Pons (tissue), 1 donor: ENCODE data around the gene SBNO2.
A peak's percentile ranks its signal among the peaks of the same experiment; 100 is the strongest.

Source experiments
- DNase-seq: peaks from one replicate; pipeline ENCODE4 v3.0.0-alpha.2; 2016; ENCODE audit warnings: low spot score

Gene SBNO2

DNA sequence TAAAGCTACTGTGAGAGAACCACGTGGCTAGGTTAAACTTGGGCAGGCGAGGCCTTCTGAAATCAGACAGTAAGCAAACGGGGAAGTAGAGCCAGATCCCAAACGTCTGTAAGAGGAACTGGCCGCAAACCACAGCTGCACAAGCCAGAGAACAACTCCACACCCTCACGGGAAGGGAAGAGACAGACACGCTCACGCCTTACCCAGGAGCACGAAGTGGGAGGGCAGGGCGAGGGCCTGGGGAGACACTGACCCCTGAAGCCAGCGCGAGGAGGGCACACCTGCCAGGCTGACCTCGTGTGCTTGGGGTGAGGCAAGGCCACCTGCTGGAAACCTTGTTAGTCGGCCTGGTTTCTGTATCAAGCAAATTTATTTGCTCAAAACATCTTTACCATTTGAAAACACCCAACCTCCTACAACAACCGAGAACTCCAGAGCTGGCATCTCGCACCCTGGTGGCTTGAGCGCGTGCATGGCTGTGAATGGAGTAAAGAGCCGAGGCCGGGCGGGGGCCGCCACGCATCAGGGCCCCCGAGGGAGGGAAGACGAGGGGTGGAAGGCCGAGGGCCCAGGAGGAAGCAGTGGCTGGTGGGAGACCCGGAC is 86.2 kb downstream of the SBNO2 start:
- peak; percentile 81 for DNase-seq

DNA sequence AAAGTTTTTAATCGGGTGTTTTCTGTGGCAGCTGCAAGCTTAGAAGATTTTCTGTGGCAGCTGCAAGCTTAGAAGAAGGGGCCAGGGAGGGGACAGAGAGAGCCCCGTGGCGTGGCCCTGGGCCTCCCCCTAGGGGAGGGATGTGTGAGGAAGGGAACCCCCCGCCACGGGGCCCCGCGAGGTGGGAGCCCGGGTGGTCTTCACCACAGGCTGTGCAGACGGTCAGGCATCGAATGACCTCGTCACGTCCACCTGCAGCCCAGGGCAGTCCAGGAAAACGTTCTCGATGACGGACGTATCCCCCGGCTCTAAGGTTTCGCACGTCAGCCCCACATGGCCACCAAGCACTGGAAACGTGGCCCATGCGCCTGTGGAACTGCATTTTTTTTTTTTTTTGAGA is 87.5 kb downstream of the SBNO2 start:
- no peak for DNase-seq

DNA sequence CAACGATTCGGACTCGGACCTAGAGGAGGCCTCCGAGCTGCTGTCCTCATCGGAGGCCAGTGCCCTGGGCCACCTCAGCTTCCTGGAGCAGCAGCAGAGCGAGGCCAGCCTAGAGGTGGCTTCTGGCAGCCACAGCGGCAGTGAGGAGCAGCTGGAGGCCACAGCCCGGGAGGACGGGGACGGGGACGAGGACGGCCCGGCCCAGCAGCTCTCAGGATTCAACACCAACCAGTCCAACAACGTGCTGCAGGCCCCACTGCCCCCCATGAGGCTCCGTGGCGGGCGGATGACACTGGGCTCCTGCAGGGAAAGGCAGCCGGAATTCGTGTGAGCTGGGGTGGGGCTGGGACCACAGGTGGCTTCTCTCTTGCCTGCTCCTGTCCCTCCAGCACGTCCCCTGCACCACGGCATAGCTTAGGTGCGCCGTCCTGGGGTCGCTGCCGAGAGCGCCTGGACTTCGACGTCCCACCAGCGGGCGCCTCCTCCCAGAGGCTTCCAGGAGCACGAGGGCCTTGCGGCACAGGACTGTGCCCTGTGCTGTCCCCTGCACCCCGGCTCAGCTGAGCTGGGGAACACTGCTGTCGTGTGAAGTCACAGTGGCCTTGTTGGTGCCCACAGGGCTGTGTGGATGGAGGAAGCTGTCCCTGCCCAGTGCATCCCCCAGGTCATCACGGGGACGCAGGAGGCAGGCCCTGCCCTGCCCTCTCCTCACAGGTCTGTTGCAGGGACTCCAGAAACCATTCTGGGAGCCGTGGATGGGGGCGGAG is 88.2 kb downstream of the SBNO2 start:
- DNase-seq, result no peak

DNA sequence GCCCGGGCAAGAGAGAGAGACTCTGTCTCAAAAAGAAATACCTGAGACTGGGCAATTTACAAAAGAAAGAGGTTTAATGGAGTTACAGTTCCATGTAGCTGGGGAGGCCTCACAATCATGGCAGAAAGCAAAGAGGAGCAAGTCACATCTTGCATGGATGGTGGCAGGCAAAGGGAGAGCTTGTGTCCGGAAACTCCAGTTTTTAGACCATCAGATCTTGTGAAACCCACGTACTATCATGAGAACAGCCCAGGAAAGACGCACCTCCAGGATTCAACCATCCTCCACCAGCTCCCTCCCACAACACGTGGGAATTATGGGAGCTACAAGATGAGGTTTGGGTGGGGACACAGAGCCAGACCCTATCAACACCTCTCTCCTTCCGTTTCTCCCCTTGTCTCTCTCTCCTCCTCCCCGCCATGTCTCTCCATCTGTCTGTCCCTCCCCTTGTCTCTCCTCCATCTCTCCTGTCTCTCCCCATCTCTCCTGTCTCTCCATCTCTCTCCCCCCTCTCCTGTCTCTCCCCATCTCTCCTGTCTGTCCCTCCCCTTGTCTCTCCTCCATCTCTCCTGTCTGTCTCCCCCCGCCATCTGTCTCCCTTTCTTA is 88.9 kb downstream of the SBNO2 start:
- DNase-seq, result no peak

DNA sequence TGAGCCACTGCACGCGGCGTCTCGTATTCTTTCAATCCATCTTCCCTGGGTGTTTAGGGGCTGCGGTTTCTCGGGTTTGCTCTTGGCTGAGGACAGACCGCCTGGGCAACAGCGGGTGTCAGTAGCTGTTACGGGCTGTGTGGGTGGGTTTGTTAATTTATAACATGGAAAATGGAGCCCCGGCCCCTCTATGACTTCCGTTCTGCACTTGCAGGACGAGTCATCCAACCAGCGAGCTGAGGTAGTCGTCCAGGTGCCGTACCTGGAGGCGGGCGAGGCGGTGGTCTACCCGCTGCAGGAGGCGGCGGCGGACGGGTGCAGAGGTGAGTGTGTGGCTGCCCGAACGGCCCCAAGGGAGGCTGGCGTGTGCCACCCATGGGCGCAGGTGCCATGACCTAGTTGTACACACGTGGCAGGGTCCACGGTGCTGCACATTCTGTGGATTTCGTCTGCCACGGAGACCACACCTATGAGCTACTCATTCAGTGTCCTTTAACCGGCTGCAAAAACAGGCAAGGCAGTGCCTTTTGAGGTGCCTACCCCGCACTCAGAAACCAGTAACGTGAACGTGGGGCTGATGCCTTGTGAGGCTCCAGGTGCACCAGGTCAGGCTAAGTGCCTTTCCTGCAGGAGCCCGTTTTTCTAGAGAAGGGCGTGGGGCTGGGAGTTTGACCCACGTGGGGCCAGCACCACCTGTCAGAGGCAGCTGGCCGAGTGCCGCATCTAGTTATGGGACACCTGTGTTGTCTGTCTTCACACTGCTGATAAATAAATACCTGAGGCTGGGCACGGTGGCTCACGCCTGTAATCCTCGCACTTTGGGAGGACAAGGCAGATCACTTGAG is 89.8 kb downstream of the SBNO2 start:
- DNase-seq, result no peak

DNA sequence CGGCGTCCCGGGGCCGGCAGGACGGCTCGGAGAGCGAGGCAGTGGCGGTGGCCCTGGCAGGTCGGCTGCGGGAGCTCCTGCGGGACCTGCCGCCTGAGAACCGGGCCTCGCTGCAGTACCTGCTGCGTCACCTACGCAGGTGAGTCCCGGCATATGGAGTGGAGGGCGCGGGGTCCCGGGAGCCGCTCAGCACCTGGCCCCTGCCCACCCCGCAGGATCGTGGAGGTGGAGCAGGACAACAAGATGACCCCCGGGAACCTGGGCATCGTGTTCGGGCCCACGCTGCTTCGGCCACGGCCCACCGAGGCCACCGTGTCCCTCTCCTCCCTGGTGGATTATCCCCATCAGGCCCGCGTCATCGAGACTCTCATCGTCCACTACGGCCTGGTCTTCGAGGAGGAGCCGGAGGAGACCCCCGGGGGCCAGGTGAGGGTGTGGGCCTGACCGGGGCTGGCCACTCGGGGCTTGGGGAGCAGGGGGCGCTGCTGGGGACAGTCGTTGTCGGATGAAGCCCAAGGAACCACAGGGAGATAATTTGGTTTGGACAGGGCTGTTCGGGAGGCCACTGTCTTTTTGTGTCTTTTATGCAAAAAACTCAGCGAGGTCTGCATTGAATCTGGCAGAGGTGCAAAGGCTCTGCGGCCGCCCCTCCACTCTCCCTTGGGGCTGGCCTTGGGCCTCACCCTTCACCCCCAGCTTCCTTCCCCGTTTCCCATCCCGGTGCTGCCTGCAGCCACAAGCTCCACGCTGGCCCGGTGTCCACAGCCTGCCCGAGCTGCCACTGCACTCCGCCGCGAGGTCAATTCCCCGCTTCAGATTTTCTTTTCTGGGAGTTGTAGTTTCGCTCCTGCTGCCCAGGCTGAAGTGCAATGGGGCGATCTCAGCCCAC is 90.9 kb downstream of the SBNO2 start:
- DNase-seq, result no peak

DNA sequence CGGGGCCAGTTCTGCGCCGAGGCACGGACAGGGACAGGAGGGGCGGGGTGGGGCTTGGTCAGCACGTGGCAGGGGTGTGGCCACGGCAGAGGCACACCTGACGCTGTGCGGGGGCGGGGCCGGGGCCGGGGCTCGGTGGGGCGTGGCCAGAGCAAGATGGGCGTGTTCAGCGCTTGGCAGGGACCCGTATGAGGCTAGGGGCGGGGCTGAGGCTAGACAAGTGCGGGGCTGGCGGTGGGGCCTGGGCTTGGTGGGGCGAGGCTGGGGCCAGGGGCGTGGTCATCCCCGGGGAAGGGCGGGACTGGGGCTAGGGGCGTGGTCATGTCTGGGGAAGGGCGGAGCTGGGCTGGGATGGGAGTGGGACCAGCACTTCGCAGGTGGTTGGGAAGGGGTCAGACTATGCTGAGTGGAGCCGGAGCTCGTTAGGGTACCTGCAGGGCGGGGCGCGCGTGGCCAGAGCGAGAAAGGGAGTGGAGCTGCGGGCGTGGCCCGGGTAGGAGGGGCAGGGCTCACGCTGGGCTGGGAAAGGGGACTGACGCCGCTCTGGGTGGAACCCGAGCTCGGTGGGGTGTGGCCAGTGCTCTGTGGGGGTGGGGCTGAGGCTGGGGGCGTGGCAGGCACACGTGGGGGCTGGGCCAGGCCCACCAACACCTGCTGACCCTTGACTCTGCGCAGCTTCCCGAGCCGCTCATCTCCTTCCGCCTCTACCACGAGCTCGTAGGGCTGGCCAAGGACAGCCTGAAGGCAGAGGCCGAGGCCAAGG is 91.7 kb downstream of the SBNO2 start:
- DNase-seq, result no peak

DNA sequence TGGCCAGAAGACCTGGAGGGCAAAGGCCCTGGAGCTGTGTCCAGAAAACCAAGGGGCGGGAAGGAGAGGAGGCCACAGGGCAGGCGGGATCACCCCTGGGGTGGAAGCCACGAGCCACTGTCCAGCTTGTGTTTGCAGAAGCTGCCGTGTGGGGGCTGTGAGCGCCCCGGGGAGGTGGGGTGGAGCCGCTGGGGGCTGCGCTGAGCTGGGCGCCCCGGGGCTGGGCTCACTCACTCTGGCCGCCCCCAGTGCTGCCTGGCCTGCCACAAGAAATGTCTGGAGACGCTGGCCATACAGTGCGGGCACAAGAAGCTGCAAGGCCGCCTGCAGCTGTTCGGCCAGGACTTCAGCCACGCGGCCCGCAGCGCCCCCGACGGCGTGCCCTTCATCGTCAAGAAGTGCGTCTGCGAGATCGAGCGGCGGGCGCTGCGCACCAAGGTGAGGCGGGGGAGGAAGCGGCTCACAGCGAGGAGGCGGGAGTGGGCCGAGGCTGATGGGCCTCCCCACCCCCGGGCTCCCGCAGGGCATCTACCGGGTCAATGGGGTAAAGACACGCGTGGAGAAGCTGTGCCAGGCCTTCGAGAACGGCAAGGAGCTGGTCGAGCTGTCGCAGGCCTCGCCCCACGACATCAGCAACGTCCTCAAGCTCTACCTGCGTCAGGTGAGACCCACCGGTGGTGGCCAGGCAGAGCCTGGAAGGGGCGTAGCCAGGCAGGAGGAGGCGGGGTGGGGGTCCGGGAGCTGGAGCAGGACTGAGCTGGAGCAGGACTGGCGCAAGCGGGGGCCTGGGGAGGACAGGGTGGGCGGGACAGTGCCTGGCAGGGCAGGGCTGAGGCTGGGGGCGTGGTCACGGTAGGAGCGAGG is 92.5 kb downstream of the SBNO2 start:
- DNase-seq, result no peak

DNA sequence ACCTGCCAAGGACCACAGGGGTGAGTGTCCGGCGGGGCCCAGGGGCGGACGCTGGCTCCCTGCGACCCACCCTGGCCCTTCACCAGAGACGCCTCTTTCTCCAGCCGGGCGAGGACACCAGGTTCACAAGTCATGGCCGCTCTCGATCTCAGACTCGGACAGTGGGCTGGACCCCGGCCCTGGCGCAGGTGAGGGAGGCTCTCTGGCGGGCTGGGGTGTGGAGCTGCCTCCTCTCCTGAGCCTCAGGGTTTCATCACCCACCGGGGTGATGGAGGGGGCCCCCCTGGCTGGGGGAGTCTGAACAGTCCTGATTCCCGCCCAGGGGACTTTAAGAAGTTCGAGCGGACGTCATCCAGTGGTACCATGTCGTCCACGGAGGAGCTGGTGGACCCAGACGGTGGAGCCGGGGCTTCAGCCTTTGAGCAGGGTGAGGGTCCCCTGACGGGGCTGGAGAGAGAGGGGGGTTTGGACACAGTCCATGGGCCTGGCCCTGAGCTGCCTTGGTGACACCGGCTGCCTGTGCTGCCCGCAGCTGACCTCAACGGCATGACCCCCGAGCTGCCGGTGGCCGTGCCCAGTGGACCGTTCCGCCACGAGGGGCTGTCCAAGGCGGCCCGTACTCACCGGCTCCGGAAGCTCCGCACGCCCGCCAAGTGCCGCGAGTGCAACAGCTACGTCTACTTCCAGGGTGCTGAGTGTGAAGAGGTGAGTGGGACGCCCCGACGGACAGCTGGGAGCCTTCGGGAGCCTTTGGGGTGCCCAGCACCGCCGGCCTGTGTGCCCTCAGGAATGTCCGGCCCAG is 93.5 kb downstream of the SBNO2 start:
- DNase-seq, result no peak

DNA sequence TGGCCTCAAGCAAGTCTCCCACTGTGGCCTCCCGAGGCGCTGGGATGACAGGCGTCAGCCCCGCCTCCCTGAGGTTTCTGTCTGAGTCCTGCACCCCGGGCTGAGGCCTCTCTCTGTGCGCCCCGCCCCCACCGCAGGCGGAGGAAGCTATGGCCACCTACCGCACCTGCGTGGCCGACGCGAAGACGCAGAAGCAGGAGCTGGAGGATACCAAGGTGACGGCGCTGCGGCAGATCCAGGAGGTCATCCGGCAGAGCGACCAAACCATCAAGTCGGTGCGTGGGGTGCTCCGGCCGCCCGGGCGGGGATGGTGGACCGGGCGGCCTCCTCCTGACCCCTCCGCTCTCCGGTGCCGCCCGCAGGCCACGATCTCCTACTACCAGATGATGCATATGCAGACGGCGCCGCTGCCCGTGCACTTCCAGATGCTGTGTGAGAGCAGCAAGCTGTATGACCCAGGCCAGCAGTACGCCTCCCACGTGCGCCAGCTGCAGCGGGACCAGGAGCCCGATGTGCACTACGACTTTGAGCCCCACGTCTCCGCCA is 94.4 kb downstream of the SBNO2 start:
- DNase-seq, result no peak

DNA sequence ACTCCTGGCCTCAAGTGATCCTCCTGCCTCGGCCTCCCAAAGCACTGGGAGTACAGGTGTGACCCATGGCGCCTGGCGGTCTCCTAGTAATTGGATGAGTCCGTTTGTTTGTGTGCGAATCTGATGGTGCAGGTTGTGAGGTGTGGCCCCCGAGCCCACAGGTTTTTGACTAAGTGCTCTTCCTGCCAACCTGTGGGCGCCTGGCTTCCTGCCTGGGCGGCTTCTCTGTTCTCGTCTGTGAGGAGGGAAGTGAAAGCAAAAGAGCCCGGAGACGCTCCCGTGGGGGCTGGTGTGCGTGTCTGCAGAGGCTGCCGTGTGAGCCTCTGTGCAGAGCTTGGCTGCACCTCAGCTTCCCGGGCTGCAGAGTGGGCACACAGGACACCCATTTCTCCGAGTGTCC is 97.1 kb downstream of the SBNO2 start:
- DNase-seq, result peak; percentile 40

DNA sequence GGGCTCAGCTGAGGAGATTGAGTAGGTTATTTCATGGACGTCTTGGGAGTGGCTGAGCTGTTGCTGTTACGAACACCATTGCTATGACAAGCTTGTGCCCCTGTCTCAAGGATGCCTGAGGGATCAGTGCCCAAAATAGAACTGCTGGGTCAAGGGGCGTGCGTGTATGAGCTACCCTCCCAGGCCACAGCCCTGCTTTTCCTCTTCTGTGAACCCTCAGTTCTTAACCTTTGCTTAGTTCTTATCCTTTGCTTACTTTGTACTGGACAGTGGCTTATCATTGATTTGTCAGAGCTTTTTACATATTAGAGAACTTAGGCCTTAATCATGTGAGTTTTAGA is 98.1 kb downstream of the SBNO2 start:
- no peak for DNase-seq

DNA sequence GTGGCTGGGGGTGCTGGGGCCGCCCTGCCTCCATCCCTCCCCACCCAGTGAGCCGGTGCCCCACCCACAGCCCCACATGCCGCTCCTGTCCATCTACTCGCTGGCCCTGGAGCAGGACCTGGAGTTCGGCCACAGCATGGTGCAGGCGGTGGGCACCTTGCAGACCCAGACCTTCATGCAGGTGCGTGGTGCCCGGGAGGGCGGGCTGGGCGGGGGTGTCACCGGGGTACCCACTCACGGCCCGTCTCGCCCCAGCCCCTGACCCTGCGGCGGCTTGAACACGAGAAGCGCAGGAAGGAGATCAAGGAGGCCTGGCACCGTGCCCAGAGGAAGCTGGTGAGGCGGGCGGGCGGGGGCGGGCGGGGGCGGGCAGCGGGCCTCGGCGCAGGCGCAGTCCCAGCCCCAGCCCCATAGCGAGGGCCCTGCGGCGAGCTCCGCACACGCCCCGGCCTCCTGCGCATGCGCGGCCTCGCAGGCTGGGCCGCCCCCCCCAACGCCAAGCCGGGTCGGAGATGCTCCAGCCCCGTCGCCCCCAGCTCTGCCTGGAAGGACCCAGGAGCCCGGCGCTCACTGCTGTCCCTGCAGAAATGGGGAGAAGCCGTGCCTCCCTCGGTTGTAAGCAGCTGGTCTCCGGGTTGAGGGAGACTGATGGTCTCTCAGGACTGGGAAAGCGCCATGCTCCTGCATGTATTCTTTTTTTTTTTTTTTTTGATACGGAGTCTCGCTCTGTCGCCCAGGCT is 99.4 kb downstream of the SBNO2 start:
- DNase-seq, result no peak

DNA sequence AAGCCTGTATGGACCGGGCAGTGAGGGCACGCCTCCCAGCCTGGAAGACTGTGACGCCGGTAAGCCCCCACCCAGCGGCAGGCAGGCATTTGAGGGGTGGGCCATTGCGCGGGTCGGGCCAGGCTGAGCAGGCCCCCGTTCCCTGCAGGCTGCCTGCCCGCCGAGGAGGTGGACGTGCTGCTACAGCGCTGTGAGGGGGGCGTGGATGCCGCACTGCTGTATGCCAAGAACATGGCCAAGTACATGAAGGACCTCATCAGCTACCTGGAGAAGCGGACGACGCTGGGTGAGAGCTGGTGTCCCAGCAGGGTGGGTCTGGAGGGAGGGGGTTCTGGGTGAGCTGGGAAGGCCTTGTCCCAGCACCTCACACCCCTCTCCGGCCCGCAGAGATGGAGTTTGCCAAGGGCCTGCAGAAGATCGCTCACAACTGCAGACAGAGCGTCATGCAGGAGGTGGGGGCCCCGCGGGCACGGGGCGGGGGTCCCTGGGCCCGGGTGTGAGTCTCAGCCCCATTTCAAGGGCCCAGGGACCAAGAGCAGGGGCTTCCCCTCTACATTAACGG is 100.0 kb downstream of the SBNO2 start:
- no peak for DNase-seq

DNA sequence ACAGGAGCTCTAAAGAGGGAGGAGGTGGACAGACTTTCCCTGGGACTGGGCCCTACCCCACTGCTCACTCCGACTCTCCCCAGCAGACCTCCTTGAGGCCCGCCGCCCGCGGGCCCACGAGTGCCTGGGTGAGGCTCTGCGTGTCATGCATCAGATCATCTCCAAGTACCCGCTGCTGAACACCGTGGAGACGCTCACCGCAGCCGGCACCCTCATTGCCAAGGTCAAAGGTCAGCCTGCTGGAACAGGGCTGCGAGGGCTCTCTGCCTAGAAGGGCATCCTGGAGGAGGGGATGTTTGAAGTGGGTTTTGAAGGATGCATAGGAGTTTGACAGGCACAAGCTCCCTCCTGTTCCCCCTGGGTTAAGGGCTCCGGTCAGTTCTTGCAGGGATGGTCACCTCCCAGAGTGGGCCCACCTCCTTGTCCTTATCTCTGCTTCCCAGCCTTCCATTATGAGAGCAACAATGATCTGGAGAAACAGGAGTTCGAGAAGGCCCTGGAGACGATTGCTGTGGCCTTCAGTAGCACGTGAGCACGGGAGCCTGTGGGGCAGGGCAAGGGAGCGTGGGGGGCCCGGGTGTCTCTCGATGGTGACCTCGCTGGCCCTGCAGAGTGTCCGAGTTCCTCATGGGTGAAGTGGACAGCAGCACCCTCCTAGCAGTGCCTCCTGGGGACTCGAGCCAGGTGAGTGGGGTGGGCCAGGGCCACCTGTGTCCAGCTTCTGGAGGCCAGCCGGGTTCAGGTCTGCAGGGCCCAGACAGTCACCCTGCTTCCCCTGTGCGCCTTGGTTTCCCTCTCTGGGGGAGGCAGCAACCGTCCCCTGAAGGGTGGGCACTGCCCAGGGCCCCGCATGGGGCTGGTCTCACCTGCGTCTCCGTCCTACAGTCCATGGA is 100.8 kb downstream of the SBNO2 start:
- no peak for DNase-seq

DNA sequence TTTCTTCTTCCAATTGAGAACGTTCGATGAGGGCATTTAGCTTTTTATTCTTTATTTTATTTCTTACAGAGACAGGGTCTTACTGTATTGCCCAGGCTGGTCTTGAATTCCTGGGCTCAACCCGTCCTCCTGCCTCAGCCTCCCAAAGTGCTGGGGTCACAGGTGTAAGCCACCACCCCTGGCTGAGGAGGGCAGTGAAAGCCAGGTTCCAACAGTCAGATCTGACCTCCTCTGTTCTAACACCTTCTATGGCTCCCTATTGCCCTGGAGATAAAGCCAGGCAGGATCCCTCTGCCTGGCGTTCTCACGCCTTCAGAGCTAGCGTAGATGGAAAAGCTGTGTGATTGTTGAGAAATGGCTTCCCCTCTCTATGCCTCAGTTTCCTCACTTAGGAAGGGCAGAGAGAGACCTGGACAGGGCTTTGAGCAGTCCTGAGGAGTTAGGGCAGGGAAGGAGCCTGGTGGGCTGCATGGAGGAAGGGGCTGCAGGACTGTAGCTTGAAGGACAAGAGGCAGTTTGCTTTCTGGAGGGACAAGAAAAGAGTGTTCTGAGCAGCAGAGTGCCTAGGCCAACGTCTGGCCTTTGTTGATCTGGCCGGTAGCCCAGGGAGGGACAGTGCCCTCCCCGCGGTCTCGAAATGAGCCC is 101.6 kb downstream of the SBNO2 start:
- DNase-seq, result no peak
